SK-N-MC (cell line): ENCODE data around the gene SMC2.

Source experiments
- EZH2 ChIP-seq: fragments of 200-600 bp; sonication (generic); IDR thresholded peaks from one replicate; pipeline ENCODE4 v1.6.1; 2017; ENCODE audit warnings: antibody characterized with exemption
- FOXP2 ChIP-seq: optimal IDR thresholded peaks from 2 replicates; pipeline ENCODE3; 2011; ENCODE audit warnings: mild to moderate bottlenecking, moderate library complexity; ENCODE audit not compliant: insufficient read depth; ENCODE audit errors: extremely low read length, control extremely low read depth
- POLR2AphosphoS5 ChIP-seq: IDR thresholded peaks from 2 replicates; pipeline ENCODE4 v1.6.1; 2012; ENCODE audit warnings: mild to moderate bottlenecking, low read depth, low read length, borderline replicate concordance

DNA sequence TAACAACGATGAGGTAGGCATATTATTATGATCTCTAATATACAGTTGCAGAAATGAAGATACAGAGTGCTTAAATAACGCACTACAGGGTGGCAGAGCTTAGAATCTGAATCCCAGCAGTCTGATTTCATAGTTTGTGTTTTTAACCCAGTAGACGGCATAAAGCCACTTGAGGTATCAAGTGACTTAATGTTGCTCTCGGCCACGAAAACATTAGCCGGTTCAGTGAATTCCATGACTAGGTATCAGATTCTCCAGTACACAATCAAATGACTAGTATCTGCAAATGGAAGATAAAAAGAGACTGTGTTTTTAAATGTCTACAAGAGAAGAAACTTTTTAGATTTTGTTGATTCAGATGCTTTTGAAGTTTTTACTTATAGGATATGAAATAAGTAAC is 24.8 kb downstream of the SMC2 start:
- TF ChIP-seq EZH2 = no peak
- no peak for TF ChIP-seq POLR2AphosphoS5
- TF ChIP-seq FOXP2 = no peak
